ENCODE data around the gene FAP.

DNA sequence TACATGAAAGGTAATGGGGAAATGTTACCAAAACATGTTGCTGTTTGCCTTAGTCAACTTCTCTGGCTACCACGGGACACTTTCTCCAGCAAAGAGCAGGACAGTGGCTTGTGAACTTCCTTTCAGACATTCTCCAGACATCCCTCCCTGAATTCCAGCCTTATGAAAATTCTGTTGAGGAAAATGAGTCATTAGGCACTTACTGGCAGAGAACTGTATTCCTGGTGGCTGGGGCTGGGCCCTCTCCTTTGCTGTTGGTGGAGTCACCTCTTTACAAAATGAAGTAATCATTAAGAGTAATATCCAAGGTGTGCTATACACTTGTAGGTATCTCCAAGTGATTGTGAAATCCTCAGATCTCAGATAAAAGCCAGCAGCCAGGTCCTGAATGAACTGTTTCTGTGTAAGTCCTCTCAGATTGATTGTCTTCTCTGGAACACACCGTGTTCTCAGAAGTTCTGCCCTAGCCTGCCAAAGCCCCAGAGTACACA lies 1.3 kb upstream of the FAP start:
- TF ChIP-seq CTCF (IDR thresholded peaks at IDR 0.05; ENCODE audit: low read depth, low read length) (no peak), MYC (IDR thresholded peaks at IDR 0.05; ENCODE audit: low read depth, low read length) (no peak), POLR2A (IDR thresholded peaks at IDR 0.05; ENCODE audit: extremely low read depth, insufficient read length) (no peak)
- TF ChIP-seq, protein P1, sequence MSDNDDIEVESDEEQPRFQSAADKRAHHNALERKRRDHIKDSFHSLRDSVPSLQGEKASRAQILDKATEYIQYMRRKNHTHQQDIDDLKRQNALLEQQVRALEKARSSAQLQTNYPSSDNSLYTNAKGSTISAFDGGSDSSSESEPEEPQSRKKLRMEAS (IDR thresholded peaks at IDR 0.05; ENCODE audit: low read depth, low read length), result no peak

All from NB4 (cell line).